ENCODE data around the gene ZSCAN20.

- TF ChIP-seq POLR2A (IDR thresholded peaks at IDR 0.05) (peak; percentile 70), CTCF (IDR thresholded peaks at IDR 0.05) (peak; percentile 28 to 59 (median 42))
Observed at GRCh38 chr1:33430692-33431593, 41.5 kb upstream of the ZSCAN20 start, which contains the start of gene PHC2.
